H1 (cell line): Measurements from ENCODE around the gene SUGP2. TPM values are rescaled to one million over a fixed set of nuclear protein-coding genes. Genes with fewer than 3 reads are reported as not detected.

Source experiments
- BACH1 ChIP-seq: IDR thresholded peaks from 2 replicates; pipeline ENCODE4 v1.6.1; 2012; ENCODE audit warnings: low read length, improper control_type of control experiment
- CHD7 ChIP-seq: fragments of 300-600 bp; sonication (generic); IDR thresholded peaks from 2 replicates; pipeline ENCODE4 v1.7.1; 2012; ENCODE audit warnings: low read length, moderate library complexity, mild to moderate bottlenecking, inconsistent platforms; ENCODE audit not compliant: insufficient replicate concordance
- CTBP2 ChIP-seq: IDR thresholded peaks from 2 replicates; pipeline ENCODE4 v1.7.0; 2011; ENCODE audit warnings: borderline replicate concordance, mild to moderate bottlenecking, moderate library complexity, mixed read lengths, low read length; ENCODE audit not compliant: insufficient read depth, insufficient read length
- EGR1 ChIP-seq: IDR thresholded peaks from 2 replicates; pipeline ENCODE4 v1.6.1; 2011; ENCODE audit warnings: low read depth, low read length, borderline replicate concordance
- HDAC6 ChIP-seq: IDR thresholded peaks from one replicate; pipeline ENCODE4 v1.7.1; 2012; ENCODE audit warnings: low read depth, mild to moderate bottlenecking, inconsistent platforms, low read length, moderate library complexity
- POU5F1 ChIP-seq: IDR thresholded peaks from 2 replicates; pipeline ENCODE4 v1.6.1; 2011; ENCODE audit warnings: low read depth, mild to moderate bottlenecking, low read length, moderate library complexity
- SP4 ChIP-seq: IDR thresholded peaks from 2 replicates; pipeline ENCODE4 v1.6.1; 2012; ENCODE audit warnings: low read length, inconsistent platforms
- TCF12 ChIP-seq: IDR thresholded peaks from 2 replicates; pipeline ENCODE4 v1.6.1; 2011; ENCODE audit warnings: low read depth, mild to moderate bottlenecking, low read length
- polyA plus RNA-seq, 7 experiments: library from polyadenylated mRNA; depleted of rRNA in 3 of 7; stranded (reverse) in 5 of 7; unstranded in 2 of 7; fragments of >200 nt in 5 of 7; fragments of 200-250 nt in 2 of 7; gene quantifications; 1 replicate in 5 of 7; 2 replicates in 1 of 7; 4 replicates in 1 of 7; pipeline versions ENCODE4 v1.2.1 to v1.2.3, GENCODE V29; 2011 to 2013; ENCODE audit warnings: missing spikeins in 2 of 7, mixed read lengths in 2 of 7
- total RNA-seq: library from RNA; stranded (reverse); fragmentation: NEBNext Ultra II Directional; extraction: Animal tissue kit (Norgen Biotek cat#: 25700); gene quantifications from 2 replicates; pipeline ENCODE4 v1.2.1, GENCODE V29; 2021

SUGP2 gene
- total and polyA plus RNA-seq, 2 of the 8 experiments (the other 6 are each of a cell fraction or from before 2014, with no cell fraction given), result 57.7 to 114 TPM

GRCh38 chr19:18969931-18970659 is 63.2 kb downstream of the SUGP2 start (continued):
- TF ChIP-seq CHD7 (no peak), HDAC6 (no peak), CTBP2 (no peak), TCF12 (no peak), SP4 (no peak), POU5F1 (no peak), EGR1 (no peak), BACH1 (no peak)
